ENCODE data around the gene TEC. TPM values are rescaled to one million over a fixed set of nuclear protein-coding genes. Genes with fewer than 3 reads are reported as not detected.

TEC gene
- total RNA-seq, 1 experiment from 2014 or later, result 4.5 TPM

GRCh38 chr4:48114412-48114811 lies 155.2 kb downstream of the TEC start:
- POLR2A ChIA-PET, result no interaction called here
- DNase-seq (ENCODE audit: low read depth, low spot score) (no peak), ATAC-seq (no peak)
- H2AFZ ChIP-seq (ENCODE audit: low read depth, low read length, poor library complexity, severe bottlenecking), result no peak overlapping the region
- TF ChIP-seq SIN3A (IDR thresholded peaks at IDR 0.05; ENCODE audit: low read depth) (no peak), REST (IDR thresholded peaks at IDR 0.05; ENCODE audit: low read depth) (no peak), RAD21 (IDR thresholded peaks at IDR 0.05; ENCODE audit: low read depth) (no peak), MAX (IDR thresholded peaks at IDR 0.05) (no peak), ZNF274 (IDR thresholded peaks at IDR 0.05; ENCODE audit: low read depth, low read length) (no peak), ELF1 (IDR thresholded peaks at IDR 0.05; ENCODE audit: borderline replicate concordance, low read depth) (no peak), YY1 (IDR thresholded peaks at IDR 0.05; ENCODE audit: extremely low read depth, insufficient replicate concordance, low read depth, low read length) (no peak), JUND (IDR thresholded peaks at IDR 0.05) (no peak), EZH2 (IDR thresholded peaks at IDR 0.05) (no peak), POLR2AphosphoS5 (IDR thresholded peaks at IDR 0.05; ENCODE audit: low read depth, low read length) (no peak), SP1 (IDR thresholded peaks at IDR 0.05; ENCODE audit: low read depth) (no peak)
- RAD21 ChIA-PET (ENCODE audit: low non-redundant PET in 1 of 2, low total read pairs in 2 of 2, uncharacterized antibody in 2 of 2, unreplicated experiment in 2 of 2), result no interaction called here
- no peaks in the 10 kb centered on the region for H4K20me1 ChIP-seq (ENCODE audit: insufficient read depth)
- no peaks in the 10 kb centered on the region for H3K36me3 ChIP-seq (ENCODE audit: control insufficient read depth in 1 of 2, insufficient read depth in 2 of 2, low read length in 2 of 2)
- no TSS peak for BruUV-seq (replicated peaks)
- H3K4me2 ChIP-seq (ENCODE audit: low read length), result no peak overlapping the region
- no peaks in the 10 kb centered on the region for H3K79me2 ChIP-seq (ENCODE audit: insufficient read depth, low read length)
- H3K9me3 ChIP-seq (ENCODE audit: control insufficient read depth in 1 of 2, insufficient read depth in 1 of 2, low read depth in 1 of 2, low read length in 2 of 2), result no peaks in the 10 kb centered on the region
- H3K9me2 ChIP-seq (ENCODE audit: insufficient read depth), result no peaks in the 10 kb centered on the region
- no peak overlapping the region for H3K9ac ChIP-seq (ENCODE audit: low read length)
- CTCF ChIA-PET, result interaction anchor here (1.1 kb wide), 1 partner anchor 161 kb away, joined by 3 read pairs; no protein-coding TSS in a partner anchor
- H3K27ac ChIP-seq (ENCODE audit: low read depth, low read length), result no peak overlapping the region
- H3K4me3 ChIP-seq (replicated peaks in 1 of 2; ENCODE audit: low read depth in 1 of 2, low read length in 2 of 2), result no peak overlapping the region
- no peaks in the 10 kb centered on the region for H3K27me3 ChIP-seq (ENCODE audit: insufficient read depth, low read length)
- intact Hi-C loops (cut with micrococcal nuclease), result no loop called here
- H3K4me1 ChIP-seq (ENCODE audit: control insufficient read depth in 1 of 2, insufficient read depth in 2 of 2, low read length in 2 of 2), result peaks cover 0 to 2% of the 10 kb centered on the region in 2 experiments; a peak in 2 of 4 replicates
